HCT116 (cell line): ENCODE data around the gene RPL3. TPM values are rescaled to one million over a fixed set of nuclear protein-coding genes. Genes with fewer than 3 reads are reported as not detected.

Experiments used
- ATAC-seq: fragments of 200-7000 bp; cut with Tn5 transposase; 2 replicates; pipeline ENCODE4 v1.9.1; 2020; ENCODE audit warnings: mild to moderate bottlenecking, moderate library complexity
- BruUV-seq: library from RNA; stranded (reverse); fragments of 400-500 nt; replicated peaks from 2 replicates; lab custom pipeline; 2021; lab: Mats Ljungman, UMichigan
- CTCF ChIA-PET: fragments of 300-600 bp; sonication (Branson Sonifier 250); formaldehyde crosslinking; loops from one replicate; lab custom pipeline; 2021; ENCODE audit warnings: antibody characterized with exemption; lab: Charles Lee
- POLR2A ChIA-PET: fragments of 300-600, 350-600 bp; sonication (Branson Sonifier 250); formaldehyde crosslinking; loops from one replicate; lab custom pipeline; 2021; ENCODE audit warnings: antibody characterized with exemption; lab: Charles Lee
- RAD21 ChIA-PET, 2 experiments: fragments of 300-600 bp; sonication (Branson Sonifier 250); formaldehyde crosslinking; loops; one replicate each; lab custom pipeline; 2023; ENCODE audit warnings: low total read pairs in 2 of 2; ENCODE audit not compliant: uncharacterized antibody in 2 of 2, unreplicated experiment in 2 of 2, low non-redundant PET in 1 of 2; lab: Charles Lee
- DNase-seq: peaks from one replicate; pipeline ENCODE4 v3.0.0-alpha.2; 2010; ENCODE audit warnings: low read depth, low spot score
- H2AFZ ChIP-seq: fragments of 200-600 bp; shearing (Covaris generic), sonication (generic); 2 replicates; pipeline ENCODE4 v1.6.1; 2017; ENCODE audit warnings: low read depth, mixed run types, mixed read lengths, antibody characterized with exemption, low read length; ENCODE audit not compliant: poor library complexity, severe bottlenecking
- H3K27ac ChIP-seq: 2 replicates; pipeline ENCODE4 v1.5.1; 2012; ENCODE audit warnings: low read depth, low read length
- H3K27me3 ChIP-seq: fragments of 200-600 bp; sonication (generic); 2 replicates; pipeline ENCODE4 v1.6.1; 2016; ENCODE audit warnings: mixed run types, low read length, mixed read lengths; ENCODE audit not compliant: insufficient read depth
- H3K36me3 ChIP-seq, 2 experiments: fragments of 200-500 bp in 1 of 2; fragments of 200-600 bp in 1 of 2; sonication (Bioruptor generic) in 1 of 2; sonication (generic) in 1 of 2; 2 replicates each; pipeline versions ENCODE4 v1.5.1 to v1.6.1; 2014 to 2016; ENCODE audit warnings: low read length in 2 of 2, inconsistent platforms in 1 of 2, mixed read lengths in 1 of 2, mixed run types in 1 of 2; ENCODE audit not compliant: insufficient read depth in 2 of 2, control insufficient read depth in 1 of 2
- H3K4me1 ChIP-seq, 2 experiments: fragments of 200-600 bp in 1 of 2; sonication (generic) in 1 of 2; 2 replicates each; pipeline versions ENCODE4 v1.5.1 to v1.6.1; 2012 to 2017; ENCODE audit warnings: low read length in 2 of 2, inconsistent platforms in 1 of 2, mild to moderate bottlenecking in 1 of 2, mixed read lengths in 1 of 2, mixed run types in 1 of 2, moderate library complexity in 1 of 2; ENCODE audit not compliant: insufficient read depth in 2 of 2, control insufficient read depth in 1 of 2
- H3K4me2 ChIP-seq: fragments of 200-600 bp; sonication (generic); 2 replicates; pipeline ENCODE4 v1.6.1; 2017; ENCODE audit warnings: mixed run types, low read length, mixed read lengths
- H3K4me3 ChIP-seq, 2 experiments: fragments of 200-600 bp in 1 of 2; sonication (generic) in 1 of 2; replicated peaks in 1 of 2; 2 replicates each; pipeline ENCODE4 v1.5.1; 2011 to 2016; ENCODE audit warnings: low read length in 2 of 2, control low read depth in 1 of 2, low read depth in 1 of 2, mild to moderate bottlenecking in 1 of 2, mixed read lengths in 1 of 2, mixed run types in 1 of 2
- H3K79me2 ChIP-seq: fragments of 200-600 bp; sonication (generic); 2 replicates; pipeline ENCODE4 v1.6.1; 2017; ENCODE audit warnings: mild to moderate bottlenecking, mixed run types, low read length, moderate library complexity, mixed read lengths; ENCODE audit not compliant: insufficient read depth
- H3K9ac ChIP-seq: fragments of 200-600 bp; sonication (generic); 2 replicates; pipeline ENCODE4 v1.6.1; 2016; ENCODE audit warnings: low read length, mixed read lengths
- H3K9me2 ChIP-seq: fragments of 200-600 bp; sonication (generic), shearing (Covaris generic); 2 replicates; pipeline ENCODE4 v1.6.1; 2017; ENCODE audit warnings: mixed run types, mild to moderate bottlenecking, moderate library complexity; ENCODE audit not compliant: insufficient read depth
- H3K9me3 ChIP-seq, 2 experiments: fragments of 200-500 bp in 1 of 2; fragments of 200-600 bp in 1 of 2; sonication (Bioruptor generic) in 1 of 2; sonication (generic) in 1 of 2; 2 replicates each; pipeline ENCODE4 v1.6.1; 2014 to 2017; ENCODE audit warnings: low read length in 2 of 2, mixed read lengths in 2 of 2, inconsistent platforms in 1 of 2, low read depth in 1 of 2, mild to moderate bottlenecking in 1 of 2, mixed run types in 1 of 2, moderate library complexity in 1 of 2; ENCODE audit not compliant: control insufficient read depth in 1 of 2, insufficient read depth in 1 of 2
- H4K20me1 ChIP-seq: fragments of 200-600 bp; sonication (generic), shearing (Covaris generic); 2 replicates; pipeline ENCODE4 v1.6.1; 2017; ENCODE audit warnings: mixed run types, mild to moderate bottlenecking, moderate library complexity; ENCODE audit not compliant: insufficient read depth
- EGR1 ChIP-seq: IDR thresholded peaks from 2 replicates; pipeline ENCODE4 v1.6.1; 2012; ENCODE audit warnings: low read depth
- YY1 ChIP-seq: IDR thresholded peaks from 2 replicates; pipeline ENCODE4 v1.6.1; 2011; ENCODE audit warnings: low read length, low read depth, moderate library complexity, mild to moderate bottlenecking; ENCODE audit not compliant: insufficient replicate concordance; ENCODE audit errors: extremely low read depth
- intact Hi-C: fragments of 100-400 bp; cut with micrococcal nuclease; formaldehyde crosslinking; loops from 2 replicates; pipeline ENCODE4 v1.10.0; 2022
- total RNA-seq: library from RNA; stranded (reverse); gene quantifications from one replicate; pipeline ENCODE4 v1.2.1, GENCODE V29; 2021; ENCODE audit not compliant: unreplicated experiment
- TF ChIP-seq, protein P1 (sequence below): IDR thresholded peaks from 2 replicates; pipeline ENCODE4 v1.6.1; 2011; ENCODE audit warnings: mild to moderate bottlenecking, low read length, moderate library complexity; ENCODE audit not compliant: insufficient replicate concordance; ENCODE audit errors: extremely low read depth
- TF ChIP-seq, protein P2 (sequence below), 3 experiments: fragments of 200-600 bp in 1 of 3; sonication (generic) in 1 of 3; IDR thresholded peaks in 2 of 3; conservative IDR thresholded peaks in 1 of 3; 2 replicates each; pipeline ENCODE4 v1.5.1; 2012 to 2017; ENCODE audit warnings: low read depth in 2 of 3, low read length in 2 of 3, antibody characterized with exemption in 1 of 3, borderline replicate concordance in 1 of 3, control low read depth in 1 of 3, mild to moderate bottlenecking in 1 of 3, mixed read lengths in 1 of 3, mixed run types in 1 of 3, moderate library complexity in 1 of 3; ENCODE audit not compliant: insufficient read depth in 1 of 3

Gene RPL3
- total RNA-seq, 1 experiment from 2014 or later, result 2,966 TPM

DNA sequence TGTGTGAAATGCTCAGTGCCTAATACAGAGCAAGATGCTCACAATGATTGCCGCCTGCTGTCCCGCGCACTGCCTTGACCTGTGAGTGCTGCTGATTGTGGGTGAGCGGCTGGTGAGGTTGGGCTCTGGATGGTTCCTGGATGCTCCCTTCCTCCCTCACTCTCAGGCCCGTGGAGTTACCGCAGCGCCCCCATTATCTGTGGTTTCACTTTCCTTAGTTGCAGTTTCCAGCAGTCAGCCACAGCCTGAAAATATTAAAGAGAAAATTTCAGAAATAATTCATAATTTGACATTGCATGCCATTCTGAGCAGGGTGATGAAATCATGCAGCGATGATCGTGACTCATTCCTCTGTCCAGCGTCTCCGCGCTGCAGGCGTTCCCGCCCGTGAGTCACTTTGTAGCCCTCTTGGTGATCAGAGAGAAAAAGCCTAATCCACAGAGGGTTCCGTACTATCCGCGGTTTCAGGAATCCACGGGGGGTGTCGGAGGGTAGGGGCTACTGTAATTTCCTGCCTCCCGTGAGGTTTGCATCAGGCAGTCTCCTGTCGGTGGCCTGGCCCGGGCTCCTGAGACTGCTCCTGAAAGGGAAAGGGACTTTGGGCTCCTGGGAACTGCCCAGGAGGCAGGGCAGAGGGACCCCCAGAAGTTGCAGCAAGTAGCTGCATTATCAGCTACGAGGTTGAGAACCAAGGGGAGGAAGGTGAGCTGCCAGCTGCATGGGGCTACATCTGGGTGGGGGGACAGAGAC is 10.6 kb downstream of the RPL3 start (continued):
- TF ChIP-seq, protein P1, sequence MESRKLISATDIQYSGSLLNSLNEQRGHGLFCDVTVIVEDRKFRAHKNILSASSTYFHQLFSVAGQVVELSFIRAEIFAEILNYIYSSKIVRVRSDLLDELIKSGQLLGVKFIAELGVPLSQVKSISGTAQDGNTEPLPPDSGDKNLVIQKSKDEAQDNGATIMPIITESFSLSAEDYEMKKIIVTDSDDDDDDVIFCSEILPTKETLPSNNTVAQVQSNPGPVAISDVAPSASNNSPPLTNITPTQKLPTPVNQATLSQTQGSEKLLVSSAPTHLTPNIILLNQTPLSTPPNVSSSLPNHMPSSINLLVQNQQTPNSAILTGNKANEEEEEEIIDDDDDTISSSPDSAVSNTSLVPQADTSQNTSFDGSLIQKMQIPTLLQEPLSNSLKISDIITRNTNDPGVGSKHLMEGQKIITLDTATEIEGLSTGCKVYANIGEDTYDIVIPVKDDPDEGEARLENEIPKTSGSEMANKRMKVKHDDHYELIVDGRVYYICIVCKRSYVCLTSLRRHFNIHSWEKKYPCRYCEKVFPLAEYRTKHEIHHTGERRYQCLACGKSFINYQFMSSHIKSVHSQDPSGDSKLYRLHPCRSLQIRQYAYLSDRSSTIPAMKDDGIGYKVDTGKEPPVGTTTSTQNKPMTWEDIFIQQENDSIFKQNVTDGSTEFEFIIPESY, result no peak
- TF ChIP-seq, all 23 proteins: peak for 4

DNA sequence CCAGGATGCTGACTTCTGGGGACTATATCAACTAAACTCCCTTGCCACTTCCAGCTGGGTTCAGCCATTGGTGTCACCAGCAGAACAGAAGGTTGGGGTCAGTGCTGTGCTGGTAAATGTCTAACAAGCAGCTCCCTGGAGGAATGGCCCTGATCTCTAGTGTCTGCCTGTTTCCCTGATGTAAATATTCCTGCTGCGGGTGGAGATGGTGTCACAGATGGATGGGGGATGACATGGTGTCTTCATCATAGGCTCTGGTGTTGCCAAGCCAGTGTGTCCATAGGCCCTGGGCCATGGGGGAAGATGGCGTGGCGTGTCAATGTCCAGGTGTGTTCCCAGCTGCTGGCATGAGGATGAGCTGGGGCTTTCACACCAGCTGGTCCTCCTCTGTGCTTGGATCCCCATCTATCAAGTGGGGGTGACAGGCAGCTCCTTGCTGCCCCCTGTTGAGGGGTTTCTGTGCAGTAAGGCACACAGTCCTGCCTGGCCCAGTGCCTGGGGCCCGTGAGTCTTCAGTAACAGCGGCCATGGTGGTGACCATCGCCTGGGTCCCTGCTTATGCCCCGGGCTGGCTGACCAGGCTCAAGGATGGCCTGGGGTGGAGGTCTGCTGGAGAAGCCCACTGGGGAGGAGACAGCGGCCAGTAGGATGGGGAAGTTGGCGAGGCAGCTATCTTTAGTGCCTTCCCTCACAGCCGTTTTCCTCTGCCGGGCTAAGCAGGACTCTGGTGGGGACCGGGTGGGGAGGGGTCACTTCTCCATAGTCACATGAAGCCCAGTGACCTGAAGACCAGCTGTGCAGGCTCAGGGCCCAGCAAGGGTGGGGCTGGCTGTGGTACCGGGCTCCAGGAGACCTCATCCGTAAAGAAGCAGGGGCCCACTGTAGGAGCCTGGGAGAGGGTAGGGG is 12.7 kb downstream of the RPL3 start:
- Histone ChIP-seq H3K9ac (no peak overlapping the region), H3K4me2 (no peak overlapping the region), H3K9me3 (no peaks in the 10 kb centered on the region), H3K4me1 (peaks cover 52 to 64% of the 10 kb centered on the region in 2 experiments), H3K36me3 (no peaks in the 10 kb centered on the region), H3K27me3 (no peaks in the 10 kb centered on the region), H3K27ac (no peak overlapping the region), H4K20me1 (no peaks in the 10 kb centered on the region), H3K4me3 (no peak overlapping the region), H2AFZ (no peak overlapping the region), H3K79me2 (no peaks in the 10 kb centered on the region), H3K9me2 (no peaks in the 10 kb centered on the region)
- ChIA-PET CTCF (interaction anchor here (0.7 to 1.2 kb wide), 8 partner anchors 24 to 538 kb away, joined by 3 to 8 read pairs (median 4); partner anchors contain the start of gene PDGFB), RAD21 (interaction anchor here (0.8 to 1.1 kb wide), 2 partner anchors 134 to 136 kb away, joined by 3 to 5 read pairs (median 3); no protein-coding TSS in a partner anchor), POLR2A (interaction anchor here (1.0 to 1.7 kb wide), 5 partner anchors 9 to 136 kb away, joined by 3 to 6 read pairs (median 4); no protein-coding TSS in a partner anchor)
- ATAC-seq (no peak), DNase-seq (no peak)
- BruUV-seq, result no TSS peak
- intact Hi-C loops, result loop anchor here (5.0 kb wide), 2 partner anchors 299 to 434 kb away; partner anchors contain the start of gene CBX6
- TF ChIP-seq YY1 (peak; percentile 6), EGR1 (no peak)
- TF ChIP-seq, protein P2, sequence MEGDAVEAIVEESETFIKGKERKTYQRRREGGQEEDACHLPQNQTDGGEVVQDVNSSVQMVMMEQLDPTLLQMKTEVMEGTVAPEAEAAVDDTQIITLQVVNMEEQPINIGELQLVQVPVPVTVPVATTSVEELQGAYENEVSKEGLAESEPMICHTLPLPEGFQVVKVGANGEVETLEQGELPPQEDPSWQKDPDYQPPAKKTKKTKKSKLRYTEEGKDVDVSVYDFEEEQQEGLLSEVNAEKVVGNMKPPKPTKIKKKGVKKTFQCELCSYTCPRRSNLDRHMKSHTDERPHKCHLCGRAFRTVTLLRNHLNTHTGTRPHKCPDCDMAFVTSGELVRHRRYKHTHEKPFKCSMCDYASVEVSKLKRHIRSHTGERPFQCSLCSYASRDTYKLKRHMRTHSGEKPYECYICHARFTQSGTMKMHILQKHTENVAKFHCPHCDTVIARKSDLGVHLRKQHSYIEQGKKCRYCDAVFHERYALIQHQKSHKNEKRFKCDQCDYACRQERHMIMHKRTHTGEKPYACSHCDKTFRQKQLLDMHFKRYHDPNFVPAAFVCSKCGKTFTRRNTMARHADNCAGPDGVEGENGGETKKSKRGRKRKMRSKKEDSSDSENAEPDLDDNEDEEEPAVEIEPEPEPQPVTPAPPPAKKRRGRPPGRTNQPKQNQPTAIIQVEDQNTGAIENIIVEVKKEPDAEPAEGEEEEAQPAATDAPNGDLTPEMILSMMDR (IDR thresholded peaks at IDR 0.05 in 2 of 3, conservative IDR thresholded peaks at IDR 0.05 in 1 of 3; ENCODE audit: borderline replicate concordance in 1 of 3, insufficient read depth in 1 of 3, low read depth in 2 of 3, low read length in 2 of 3), result peak in 2 of 3 experiments; percentile 53 to 75; a peak in 4 of 6 replicates
